GM23248 (cell line): ENCODE measurements around the gene RRAGB.

Source experiments
- EZH2 ChIP-seq: fragments of 200-600 bp; sonication (generic); IDR thresholded peaks from 2 replicates; pipeline ENCODE4 v1.6.1; 2018; ENCODE audit warnings: antibody characterized with exemption, mild to moderate bottlenecking; ENCODE audit not compliant: insufficient read depth, poor library complexity, severe bottlenecking
- EZH2phosphoT487 ChIP-seq: fragments of 200-600 bp; sonication (generic); IDR thresholded peaks from 2 replicates; pipeline ENCODE4 v1.6.1; 2018; ENCODE audit warnings: antibody characterized with exemption, moderate library complexity, mild to moderate bottlenecking, low read depth; ENCODE audit not compliant: insufficient read depth

GRCh38 chrX:55738969-55739368, 21.4 kb downstream of the RRAGB start:
- no peak for TF ChIP-seq EZH2
- no peak for TF ChIP-seq EZH2phosphoT487
